ENCODE measurements around the gene TMC2.

DNA sequence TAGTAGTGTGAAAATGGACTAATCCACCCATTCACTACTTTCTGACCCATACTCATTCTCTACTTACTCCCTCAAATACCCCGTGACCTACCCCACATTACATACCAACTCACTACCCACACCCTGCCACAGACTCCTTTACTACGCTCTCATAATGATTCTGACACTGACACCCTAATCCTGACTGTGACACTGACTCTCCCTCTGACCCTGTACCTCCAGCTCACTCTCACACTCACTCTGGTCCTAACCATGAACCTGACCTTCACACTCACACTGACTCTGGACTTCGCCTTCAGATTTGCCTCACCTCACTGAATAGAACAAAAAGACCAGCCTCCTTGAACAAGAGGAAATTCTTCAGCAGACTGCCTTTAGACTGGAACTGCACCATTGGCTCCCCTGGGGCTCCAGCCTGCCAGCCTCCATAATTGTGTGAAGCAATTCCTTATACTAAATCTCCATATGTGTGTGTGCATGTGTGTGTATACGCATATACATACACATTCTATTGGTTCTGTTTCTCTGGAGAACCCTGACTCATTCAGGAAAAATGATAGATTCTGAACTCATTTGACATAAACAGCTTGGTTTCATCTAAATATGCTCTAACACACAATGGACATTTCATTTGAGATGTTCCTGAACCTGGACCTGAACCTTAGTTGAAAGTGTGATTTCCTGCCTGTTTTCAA is 17.1 kb upstream of the TMC2 start:
- TF ChIP-seq LEF1 (IDR thresholded peaks at IDR 0.05; ENCODE audit: borderline replicate concordance) (no peak), FOXK2 (IDR thresholded peaks at IDR 0.05) (no peak), FOXM1 (IDR thresholded peaks at IDR 0.05; ENCODE audit: borderline replicate concordance) (no peak), TARDBP (IDR thresholded peaks at IDR 0.05) (no peak), FOXA1 (IDR thresholded peaks at IDR 0.05) (no peak), ELF4 (IDR thresholded peaks at IDR 0.05) (no peak), HDGF (IDR thresholded peaks at IDR 0.05; ENCODE audit: borderline replicate concordance) (no peak), CTBP1 (IDR thresholded peaks at IDR 0.05; ENCODE audit: borderline replicate concordance) (no peak), SP1 (IDR thresholded peaks at IDR 0.05) (no peak), ARNT (IDR thresholded peaks at IDR 0.05) (no peak), SUZ12 (IDR thresholded peaks at IDR 0.05) (no peak)

Data from HEK293T (cell line).